GM23338 (cell line): ENCODE results near the gene KLC1.

Source experiments
- CREB1 ChIP-seq: fragments of 250-450 bp; sonication (Bioruptor Pico); IDR thresholded peaks from 2 replicates; pipeline ENCODE4 v1.5.0; 2020; ENCODE audit warnings: low read depth, mild to moderate bottlenecking, moderate library complexity
- CTCF ChIP-seq, 2 experiments: fragments of 200-600 bp in 1 of 2; sonication (generic) in 1 of 2; conservative IDR thresholded peaks; 2 replicates each; pipeline versions ENCODE4 v1.5.1 to v1.6.1; 2016 to 2017; ENCODE audit warnings: antibody characterized with exemption in 2 of 2, low read depth in 2 of 2, mild to moderate bottlenecking in 2 of 2, moderate library complexity in 1 of 2
- POLR2AphosphoS5 ChIP-seq: IDR thresholded peaks from 2 replicates; pipeline ENCODE4 v1.6.1; 2016; ENCODE audit warnings: antibody characterized with exemption, low read depth

DNA sequence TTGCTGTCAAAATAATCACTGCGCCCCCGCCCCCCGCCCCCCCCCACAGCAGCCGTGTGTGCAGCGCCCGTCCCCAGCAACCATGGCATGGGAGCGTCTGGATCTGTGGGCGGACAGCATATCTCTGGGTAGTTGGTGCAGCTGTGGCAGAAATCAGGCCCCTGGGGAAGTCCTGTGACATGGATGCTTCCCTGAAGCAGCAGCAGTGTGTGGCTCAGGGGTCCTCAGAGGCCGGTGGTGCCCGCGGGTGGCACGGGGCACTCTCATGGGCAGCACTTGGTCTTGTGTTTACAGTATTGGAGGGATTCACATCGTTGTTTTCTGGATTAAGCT is 67.0 kb downstream of the KLC1 start:
- TF ChIP-seq CTCF (conservative IDR thresholded peaks at IDR 0.05; ENCODE audit: low read depth in 2 of 2) (no peak), CREB1 (CRISPR knock-in tag) (no peak), POLR2AphosphoS5 (no peak)
